ENCODE data around the gene INPP5A.

INPP5A gene

DNA sequence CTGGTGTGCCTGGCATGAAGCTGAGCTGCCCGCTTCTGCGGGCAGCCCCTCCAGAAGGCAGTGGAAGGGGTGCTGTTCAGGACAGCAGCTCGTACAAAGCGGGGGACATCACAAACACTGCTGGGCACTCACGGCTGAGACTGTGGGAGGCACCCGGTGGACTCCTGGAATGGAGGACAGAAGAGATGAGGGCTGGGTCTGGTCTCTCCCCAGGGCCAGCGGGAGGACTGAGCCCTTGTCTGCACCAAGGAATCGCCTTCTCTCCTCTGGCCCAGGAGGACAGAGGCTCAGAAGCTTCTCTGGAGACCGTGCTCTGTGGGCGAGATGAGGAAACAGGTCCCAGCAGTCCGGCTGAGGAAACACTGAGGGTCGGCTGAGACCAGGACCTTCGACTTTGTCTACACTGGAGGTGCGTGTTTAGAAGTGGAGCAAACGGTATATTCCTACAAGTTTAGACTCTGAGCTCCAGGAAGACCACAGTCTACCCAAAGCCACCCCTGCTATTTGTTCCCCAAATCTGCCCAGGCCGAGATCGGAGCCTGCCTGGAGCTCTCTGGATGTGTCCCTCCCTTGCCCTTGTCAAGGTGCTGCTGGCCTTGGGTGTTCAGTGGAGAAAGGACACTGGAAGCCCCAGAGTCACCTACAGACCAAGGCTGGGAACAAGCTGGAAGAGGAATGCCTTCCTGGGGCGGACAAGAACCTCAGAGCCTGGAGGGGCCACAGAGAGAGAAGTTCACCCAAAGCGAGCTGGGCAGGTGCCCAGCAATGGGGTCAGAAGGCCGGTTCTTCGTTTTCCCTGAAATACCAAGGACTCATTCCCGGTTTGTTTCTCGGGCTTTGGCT lies 12.9 kb upstream of the INPP5A start:
- H3K79me2 ChIP-seq (ENCODE audit: control insufficient read depth, insufficient read depth, low read length, poor library complexity), result no peaks in the 10 kb centered on the region
- H3K79me1 ChIP-seq (ENCODE audit: low read length), result no peaks in the 10 kb centered on the region
- H3K9me3 ChIP-seq (ENCODE audit: insufficient read depth, low read depth, low read length), result no peaks in the 10 kb centered on the region
- H2BK5ac ChIP-seq (ENCODE audit: low read depth, low read length, poor library complexity), result no peak overlapping the region
- H3K18ac ChIP-seq (ENCODE audit: low read length), result no peak overlapping the region
- DNase-seq, result no peak
- WGBS (ENCODE audit: extremely low coverage, insufficient coverage, insufficient read length), result no CpG with 5 or more reads among the region's 23 CpGs
- no peak overlapping the region for H2BK120ac ChIP-seq (ENCODE audit: insufficient read depth, low read length, poor library complexity)
- H3K9ac ChIP-seq (ENCODE audit: low read length), result no peak overlapping the region
- peaks cover 2 to 6% of the 10 kb centered on the region in 2 experiments for H3K4me1 ChIP-seq (ENCODE audit: control insufficient read depth in 1 of 2, insufficient read depth in 2 of 2, low read length in 2 of 2)
- no peaks in the 10 kb centered on the region for H3K36me3 ChIP-seq (ENCODE audit: control insufficient read depth in 1 of 2, insufficient read depth in 2 of 2, low read length in 2 of 2)
- H2BK12ac ChIP-seq (ENCODE audit: low read length), result no peak overlapping the region
- no peaks in the 10 kb centered on the region for H3K27me3 ChIP-seq (ENCODE audit: insufficient read depth, low read length)
- no peak overlapping the region for H4K12ac ChIP-seq (ENCODE audit: low read depth, low read length)
- no peak overlapping the region for H3K4me3 ChIP-seq (ENCODE audit: low read depth, low read length)
- H3K4me2 ChIP-seq (ENCODE audit: low read length), result no peak overlapping the region
- no peak overlapping the region for H4K8ac ChIP-seq (ENCODE audit: low read depth, low read length)
- no peak overlapping the region for H2AK5ac ChIP-seq (ENCODE audit: low read length)
- no peak overlapping the region for H2AFZ ChIP-seq (ENCODE audit: insufficient read depth, low read length, poor library complexity)
- H3K4ac ChIP-seq (ENCODE audit: low read depth, low read length), result no peak overlapping the region
- no peak overlapping the region for H4K91ac ChIP-seq (ENCODE audit: low read depth, low read length)
- no peak overlapping the region for H3K14ac ChIP-seq (ENCODE audit: low read length)
- H3K23ac ChIP-seq (ENCODE audit: low read length), result no peak overlapping the region
- H3K27ac ChIP-seq (ENCODE audit: low read depth, low read length), result no peak overlapping the region

GRCh38 chr10:132526676-132527075 lies 10.9 kb upstream of the INPP5A start:
- Histone ChIP-seq H3K4me2 (ENCODE audit: low read length) (no peak overlapping the region), H3K4ac (ENCODE audit: low read depth, low read length) (no peak overlapping the region), H3K23ac (ENCODE audit: low read length) (no peak overlapping the region), H4K8ac (ENCODE audit: low read depth, low read length) (no peak overlapping the region), H4K12ac (ENCODE audit: low read depth, low read length) (no peak overlapping the region), H3K27me3 (ENCODE audit: insufficient read depth, low read length) (no peaks in the 10 kb centered on the region), H2BK12ac (ENCODE audit: low read length) (no peak overlapping the region), H3K27ac (ENCODE audit: low read depth, low read length) (no peak overlapping the region), H3K36me3 (ENCODE audit: control insufficient read depth in 1 of 2, insufficient read depth in 2 of 2, low read length in 2 of 2) (no peaks in the 10 kb centered on the region), H3K4me1 (ENCODE audit: control insufficient read depth in 1 of 2, insufficient read depth in 2 of 2, low read length in 2 of 2) (peaks cover 2 to 5% of the 10 kb centered on the region in 2 experiments), H3K14ac (ENCODE audit: low read length) (no peak overlapping the region), H3K9ac (ENCODE audit: low read length) (no peak overlapping the region), H2BK5ac (ENCODE audit: low read depth, low read length, poor library complexity) (no peak overlapping the region), H3K79me2 (ENCODE audit: control insufficient read depth, insufficient read depth, low read length, poor library complexity) (no peaks in the 10 kb centered on the region), H3K79me1 (ENCODE audit: low read length) (no peaks in the 10 kb centered on the region), H3K9me3 (ENCODE audit: insufficient read depth, low read depth, low read length) (peaks cover 2% of the 10 kb centered on the region), H2BK120ac (ENCODE audit: insufficient read depth, low read length, poor library complexity) (no peak overlapping the region), H4K91ac (ENCODE audit: low read depth, low read length) (no peak overlapping the region), H2AK5ac (ENCODE audit: low read length) (no peak overlapping the region), H3K4me3 (ENCODE audit: low read depth, low read length) (no peak overlapping the region), H3K18ac (ENCODE audit: low read length) (no peak overlapping the region), H2AFZ (ENCODE audit: insufficient read depth, low read length, poor library complexity) (no peak overlapping the region)
- no peak for DNase-seq
- WGBS (ENCODE audit: extremely low coverage, insufficient coverage, insufficient read length), result no CpG with 5 or more reads among the region's 16 CpGs

- Histone ChIP-seq H4K91ac (ENCODE audit: low read depth, low read length) (no peak overlapping the region), H3K9ac (ENCODE audit: low read length) (peak overlapping the region; percentile 22), H3K9me3 (ENCODE audit: insufficient read depth, low read depth, low read length) (peaks cover 2% of the 10 kb centered on the region), H3K36me3 (ENCODE audit: control insufficient read depth in 1 of 2, insufficient read depth in 2 of 2, low read length in 2 of 2) (no peaks in the 10 kb centered on the region), H3K23ac (ENCODE audit: low read length) (no peak overlapping the region), H3K79me2 (ENCODE audit: control insufficient read depth, insufficient read depth, low read length, poor library complexity) (no peaks in the 10 kb centered on the region), H3K4me3 (ENCODE audit: low read depth, low read length) (no peak overlapping the region), H3K27me3 (ENCODE audit: insufficient read depth, low read length) (no peaks in the 10 kb centered on the region), H2AFZ (ENCODE audit: insufficient read depth, low read length, poor library complexity) (no peak overlapping the region), H3K14ac (ENCODE audit: low read length) (no peak overlapping the region), H2BK120ac (ENCODE audit: insufficient read depth, low read length, poor library complexity) (no peak overlapping the region), H4K8ac (ENCODE audit: low read depth, low read length) (no peak overlapping the region), H3K4me1 (ENCODE audit: control insufficient read depth in 1 of 2, insufficient read depth in 2 of 2, low read length in 2 of 2) (peaks cover 6 to 9% of the 10 kb centered on the region in 2 experiments), H4K12ac (ENCODE audit: low read depth, low read length) (no peak overlapping the region), H3K18ac (ENCODE audit: low read length) (no peak overlapping the region), H3K4me2 (ENCODE audit: low read length) (no peak overlapping the region), H2AK5ac (ENCODE audit: low read length) (no peak overlapping the region), H3K4ac (ENCODE audit: low read depth, low read length) (no peak overlapping the region), H3K27ac (ENCODE audit: low read depth, low read length) (no peak overlapping the region), H3K79me1 (ENCODE audit: low read length) (peaks cover 3% of the 10 kb centered on the region), H2BK5ac (ENCODE audit: low read depth, low read length, poor library complexity) (no peak overlapping the region), H2BK12ac (ENCODE audit: low read length) (no peak overlapping the region)
- peak in 1 of 2 donors; percentile 20 for DNase-seq
- WGBS (ENCODE audit: extremely low coverage, insufficient coverage, insufficient read length), result no CpG with 5 or more reads among the region's 21 CpGs
These were observed 10.1 kb upstream of the INPP5A start for GRCh38 chr10:132527339-132528063.

DNA sequence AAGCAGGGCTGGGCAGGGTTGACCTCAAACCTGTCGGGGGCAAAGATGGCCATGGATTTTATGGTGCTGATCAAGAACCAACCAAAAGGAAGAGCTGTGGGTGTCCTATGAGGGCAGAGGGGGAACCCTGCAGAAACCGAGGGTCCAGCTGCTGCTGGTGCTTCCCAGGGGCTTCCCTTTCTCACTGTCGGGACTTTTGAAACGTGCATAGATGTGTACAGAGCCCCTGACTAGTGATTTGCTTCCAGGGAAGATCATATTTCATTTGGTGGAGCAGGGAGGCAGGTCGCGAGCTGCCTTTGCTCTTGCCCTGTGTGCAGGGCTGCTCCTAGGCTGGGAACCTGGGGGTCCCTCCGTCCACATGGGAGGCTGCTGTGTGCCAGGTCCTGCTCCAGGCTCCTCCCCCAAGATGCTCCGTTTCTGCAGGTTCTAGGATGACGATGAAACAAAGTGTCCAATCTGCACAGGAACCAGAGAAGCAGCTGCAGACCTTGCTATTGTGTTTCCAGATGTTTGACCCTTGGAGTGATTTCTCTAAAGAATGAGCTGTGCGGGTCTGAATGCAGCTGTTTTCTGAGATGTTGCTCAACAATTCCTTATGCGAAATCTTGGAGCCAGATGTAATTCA lies 9.4 kb upstream of the INPP5A start:
- Histone ChIP-seq H3K4me3 (ENCODE audit: low read depth, low read length) (no peak overlapping the region), H3K9me3 (ENCODE audit: insufficient read depth, low read depth, low read length) (peaks cover 2% of the 10 kb centered on the region), H3K23ac (ENCODE audit: low read length) (no peak overlapping the region), H3K79me2 (ENCODE audit: control insufficient read depth, insufficient read depth, low read length, poor library complexity) (no peaks in the 10 kb centered on the region), H4K8ac (ENCODE audit: low read depth, low read length) (no peak overlapping the region), H3K18ac (ENCODE audit: low read length) (no peak overlapping the region), H3K9ac (ENCODE audit: low read length) (no peak overlapping the region), H4K12ac (ENCODE audit: low read depth, low read length) (no peak overlapping the region), H2AK5ac (ENCODE audit: low read length) (no peak overlapping the region), H3K36me3 (ENCODE audit: control insufficient read depth in 1 of 2, insufficient read depth in 2 of 2, low read length in 2 of 2) (no peaks in the 10 kb centered on the region), H3K4ac (ENCODE audit: low read depth, low read length) (no peak overlapping the region), H3K4me1 (ENCODE audit: control insufficient read depth in 1 of 2, insufficient read depth in 2 of 2, low read length in 2 of 2) (peaks cover 9 to 10% of the 10 kb centered on the region in 2 experiments), H2BK120ac (ENCODE audit: insufficient read depth, low read length, poor library complexity) (no peak overlapping the region), H2BK12ac (ENCODE audit: low read length) (no peak overlapping the region), H3K79me1 (ENCODE audit: low read length) (peaks cover 4% of the 10 kb centered on the region), H3K27ac (ENCODE audit: low read depth, low read length) (no peak overlapping the region), H4K91ac (ENCODE audit: low read depth, low read length) (no peak overlapping the region), H2BK5ac (ENCODE audit: low read depth, low read length, poor library complexity) (no peak overlapping the region), H3K27me3 (ENCODE audit: insufficient read depth, low read length) (no peaks in the 10 kb centered on the region), H2AFZ (ENCODE audit: insufficient read depth, low read length, poor library complexity) (no peak overlapping the region), H3K4me2 (ENCODE audit: low read length) (no peak overlapping the region), H3K14ac (ENCODE audit: low read length) (no peak overlapping the region)
- WGBS (ENCODE audit: extremely low coverage, insufficient coverage, insufficient read length), result no CpG with 5 or more reads among the region's 11 CpGs
- DNase-seq, result peak in 1 of 2 donors; percentile 66
